GM18505 (cell line): Measurements from ENCODE around the gene FHL2.

Experiments
- ATAC-seq: cut with Tn5 transposase; IDR thresholded peaks from one replicate; pipeline ENCODE4 v1.9.1; 2021; ENCODE audit not compliant: unreplicated experiment
- POLR2A ChIP-seq: IDR thresholded peaks from 4 replicates; pipeline ENCODE4 v1.6.1; 2011; ENCODE audit warnings: borderline replicate concordance; ENCODE audit not compliant: insufficient read depth, insufficient read length; ENCODE audit errors: extremely low read depth

The FHL2 gene

GRCh38 chr2:105398336-105399206 lies at the start of gene FHL2:
TSS of gene FHL2 (minus strand) at chr2:105399051. CDS start at chr2:105386516, 12,535 bp downstream.
- ATAC-seq, result peak; percentile 98
- TF ChIP-seq POLR2A, result no peak

- no peak for TF ChIP-seq POLR2A
- ATAC-seq, result no peak
Measured at GRCh38 chr2:105447476-105447875, 48.6 kb upstream of the FHL2 start.

- no peak for TF ChIP-seq POLR2A
- ATAC-seq, result no peak
Measured at GRCh38 chr2:105446501-105446900, 47.6 kb upstream of the FHL2 start.

- TF ChIP-seq POLR2A, result no peak
- no peak for ATAC-seq
Measured at GRCh38 chr2:105445976-105446375, 47.1 kb upstream of the FHL2 start.

- no peak for ATAC-seq
- TF ChIP-seq POLR2A, result no peak
Measured at GRCh38 chr2:105445498-105445897, 46.6 kb upstream of the FHL2 start.

- no peak for TF ChIP-seq POLR2A
- ATAC-seq, result no peak
Measured at GRCh38 chr2:105443617-105444598, 45.1 kb upstream of the FHL2 start.

GRCh38 chr2:105442721-105443120 lies 43.9 kb upstream of the FHL2 start:
- no peak for ATAC-seq
- no peak for TF ChIP-seq POLR2A

GRCh38 chr2:105442056-105442455 lies 43.2 kb upstream of the FHL2 start:
- ATAC-seq, result no peak
- TF ChIP-seq POLR2A, result no peak

GRCh38 chr2:105439141-105439540 lies 40.3 kb upstream of the FHL2 start:
- no peak for TF ChIP-seq POLR2A
- ATAC-seq, result no peak

GRCh38 chr2:105438104-105438929 lies 39.5 kb upstream of the FHL2 start:
- TF ChIP-seq POLR2A, result no peak
- ATAC-seq, result no peak

- ATAC-seq, result no peak
Measured at GRCh38 chr2:105437708-105438103, 38.9 kb upstream of the FHL2 start.

GRCh38 chr2:105432749-105433148 lies 33.9 kb upstream of the FHL2 start:
- TF ChIP-seq POLR2A, result no peak

More at GRCh38 chr2:105437708-105438103, 38.9 kb upstream of the FHL2 start:
- no peak for TF ChIP-seq POLR2A

GRCh38 chr2:105432044-105432399 lies 33.2 kb upstream of the FHL2 start:
- no peak for ATAC-seq
- no peak for TF ChIP-seq POLR2A

More at GRCh38 chr2:105432749-105433148, 33.9 kb upstream of the FHL2 start:
- ATAC-seq, result no peak
